PC-9 (cell line): ENCODE measurements around the gene CORO1A. TPM values are rescaled to one million over a fixed set of nuclear protein-coding genes. Genes with fewer than 3 reads are reported as not detected.

Experiments used
- BruUV-seq: library from RNA; stranded (reverse); fragments of 400-500 nt; replicated peaks from 2 replicates; lab custom pipeline; 2021; lab: Mats Ljungman, UMichigan
- CTCF ChIA-PET: fragments of 300-600 bp; sonication (Branson Sonifier 250); formaldehyde crosslinking; loops from one replicate; lab custom pipeline; 2022; ENCODE audit warnings: antibody characterized with exemption; lab: Charles Lee
- POLR2A ChIA-PET: fragments of 300-600 bp; sonication (Branson Sonifier 250); formaldehyde crosslinking; loops from one replicate; lab custom pipeline; 2022; ENCODE audit warnings: antibody characterized with exemption; ENCODE audit not compliant: unreplicated experiment; lab: Charles Lee
- DNase-seq, 2 experiments: peaks; one replicate each; pipeline versions ENCODE4 v3.0.0 to v3.0.0-alpha.2; 2015 to 2022; ENCODE audit warnings: mixed read lengths in 1 of 2
- H2AFZ ChIP-seq: fragments of 200-600 bp; sonication (generic); 2 replicates; pipeline ENCODE4 v1.8.1; 2017; ENCODE audit warnings: antibody characterized with exemption
- H3F3A ChIP-seq: fragments of 200-600 bp; sonication (generic); 2 replicates; pipeline ENCODE4 v1.8.1; 2017; ENCODE audit warnings: antibody characterized with exemption, mild to moderate bottlenecking, low read depth; ENCODE audit not compliant: insufficient read depth
- H3K27ac ChIP-seq: fragments of 200-600 bp; sonication (generic); 2 replicates; pipeline ENCODE4 v1.6.1; 2016; ENCODE audit warnings: mixed run types
- H3K27me3 ChIP-seq: fragments of 200-600 bp; sonication (generic); 2 replicates; pipeline ENCODE4 v1.6.1; 2016; ENCODE audit warnings: low read depth, mixed run types; ENCODE audit not compliant: insufficient read depth
- H3K36me3 ChIP-seq: fragments of 200-600 bp; sonication (generic); 2 replicates; pipeline ENCODE4 v1.6.1; 2016; ENCODE audit warnings: low read depth, mixed run types
- H3K4me1 ChIP-seq: fragments of 200-600 bp; sonication (generic); replicated peaks from 2 replicates; pipeline ENCODE4 v1.6.1; 2016; ENCODE audit warnings: mixed run types; ENCODE audit not compliant: insufficient read depth
- H3K4me2 ChIP-seq: fragments of 200-600 bp; sonication (generic); 2 replicates; pipeline ENCODE4 v1.6.1; 2017; ENCODE audit warnings: mixed run types
- H3K4me3 ChIP-seq: fragments of 200-600 bp; sonication (generic); 2 replicates; pipeline ENCODE4 v1.6.1; 2016; ENCODE audit warnings: mixed run types
- H3K79me2 ChIP-seq: fragments of 200-600 bp; sonication (generic); 2 replicates; pipeline ENCODE4 v1.6.1; 2017; ENCODE audit warnings: low read depth, mixed run types
- H3K9me2 ChIP-seq: fragments of 200-600 bp; sonication (generic); 2 replicates; pipeline ENCODE4 v1.8.1; 2017; ENCODE audit warnings: mild to moderate bottlenecking; ENCODE audit not compliant: insufficient read depth
- H3K9me3 ChIP-seq: fragments of 200-600 bp; sonication (generic); 2 replicates; pipeline ENCODE4 v1.8.1; 2016; ENCODE audit warnings: low read depth; ENCODE audit not compliant: insufficient read depth
- H4K20me1 ChIP-seq: fragments of 200-600 bp; sonication (generic); 2 replicates; pipeline ENCODE4 v1.8.1; 2017; ENCODE audit not compliant: insufficient read depth
- EZH2 ChIP-seq: fragments of 200-600 bp; sonication (generic); IDR thresholded peaks from 2 replicates; pipeline ENCODE4 v1.8.0; 2017; ENCODE audit warnings: antibody characterized with exemption, low read depth
- intact Hi-C: fragments of 100-400 bp; cut with micrococcal nuclease; formaldehyde crosslinking; loops from one replicate; pipeline ENCODE4 v1.10.0; 2022; ENCODE audit not compliant: unreplicated experiment
- total RNA-seq: library from RNA; stranded (reverse); gene quantifications from 2 replicates; pipeline ENCODE4 v1.2.3, GENCODE V29; 2021
- TF ChIP-seq, protein P1 (sequence below): fragments of 200-600 bp; sonication (generic); conservative IDR thresholded peaks from 2 replicates; pipeline ENCODE4 v1.6.1; 2017; ENCODE audit warnings: mixed run types, antibody characterized with exemption, mild to moderate bottlenecking, moderate library complexity

Gene CORO1A
- total RNA-seq, 1 experiment from 2014 or later = 7.9 TPM

- Histone ChIP-seq H3K4me3 (no peak overlapping the region), H3K9me2 (no peaks in the 10 kb centered on the region), H3K4me1 (no peaks in the 10 kb centered on the region), H3K79me2 (no peaks in the 10 kb centered on the region), H3F3A (peaks cover 9% of the 10 kb centered on the region; the same call in 1 of the 2 replicates), H3K27ac (no peak overlapping the region), H3K9me3 (peaks cover 14% of the 10 kb centered on the region; the same call in 1 of the 2 replicates), H3K4me2 (no peak overlapping the region), H4K20me1 (no peaks in the 10 kb centered on the region), H2AFZ (no peak overlapping the region), H3K27me3 (no peaks in the 10 kb centered on the region), H3K36me3 (no peaks in the 10 kb centered on the region)
- POLR2A ChIA-PET = no interaction called here
- TF ChIP-seq, protein P1, sequence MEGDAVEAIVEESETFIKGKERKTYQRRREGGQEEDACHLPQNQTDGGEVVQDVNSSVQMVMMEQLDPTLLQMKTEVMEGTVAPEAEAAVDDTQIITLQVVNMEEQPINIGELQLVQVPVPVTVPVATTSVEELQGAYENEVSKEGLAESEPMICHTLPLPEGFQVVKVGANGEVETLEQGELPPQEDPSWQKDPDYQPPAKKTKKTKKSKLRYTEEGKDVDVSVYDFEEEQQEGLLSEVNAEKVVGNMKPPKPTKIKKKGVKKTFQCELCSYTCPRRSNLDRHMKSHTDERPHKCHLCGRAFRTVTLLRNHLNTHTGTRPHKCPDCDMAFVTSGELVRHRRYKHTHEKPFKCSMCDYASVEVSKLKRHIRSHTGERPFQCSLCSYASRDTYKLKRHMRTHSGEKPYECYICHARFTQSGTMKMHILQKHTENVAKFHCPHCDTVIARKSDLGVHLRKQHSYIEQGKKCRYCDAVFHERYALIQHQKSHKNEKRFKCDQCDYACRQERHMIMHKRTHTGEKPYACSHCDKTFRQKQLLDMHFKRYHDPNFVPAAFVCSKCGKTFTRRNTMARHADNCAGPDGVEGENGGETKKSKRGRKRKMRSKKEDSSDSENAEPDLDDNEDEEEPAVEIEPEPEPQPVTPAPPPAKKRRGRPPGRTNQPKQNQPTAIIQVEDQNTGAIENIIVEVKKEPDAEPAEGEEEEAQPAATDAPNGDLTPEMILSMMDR = no peak
- no peak for TF ChIP-seq EZH2
- CTCF ChIA-PET = no interaction called here
- no peak for DNase-seq
- intact Hi-C loops = no loop called here
- BruUV-seq = no TSS peak
These were observed 32.3 kb upstream of the CORO1A start for GRCh38 chr16:30151091-30151490.

DNA sequence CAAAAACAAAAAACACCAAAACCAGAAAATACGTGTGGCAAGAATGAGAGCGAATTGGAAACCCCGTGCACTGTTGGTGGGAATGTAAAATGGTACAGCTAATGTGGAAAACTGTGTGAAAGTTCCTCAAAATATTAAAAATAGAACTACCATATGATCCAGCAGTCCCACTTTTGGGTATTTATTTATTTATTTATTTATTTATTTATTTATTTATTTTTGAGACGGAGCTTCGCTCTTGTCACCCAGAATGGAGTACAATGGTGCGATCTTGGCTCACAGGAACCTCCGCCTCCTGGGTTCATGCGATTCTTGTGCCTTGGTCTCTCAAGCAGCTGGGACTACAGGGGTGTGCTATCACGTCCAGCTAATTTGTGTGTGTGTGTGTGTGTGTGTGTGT, 30.9 kb upstream of the CORO1A start:
- Histone ChIP-seq H3F3A (peaks cover 9% of the 10 kb centered on the region; the same call in 1 of the 2 replicates), H3K27me3 (no peaks in the 10 kb centered on the region), H4K20me1 (no peaks in the 10 kb centered on the region), H2AFZ (no peak overlapping the region), H3K4me3 (no peak overlapping the region), H3K4me2 (no peak overlapping the region), H3K79me2 (no peaks in the 10 kb centered on the region), H3K27ac (no peak overlapping the region), H3K9me2 (no peaks in the 10 kb centered on the region), H3K9me3 (peaks cover 14% of the 10 kb centered on the region; the same call in 1 of the 2 replicates), H3K36me3 (no peaks in the 10 kb centered on the region), H3K4me1 (no peaks in the 10 kb centered on the region)
- TF ChIP-seq EZH2 = no peak
- TF ChIP-seq, protein P1 = no peak
- intact Hi-C loops = no loop called here
- DNase-seq = no peak
- no TSS peak for BruUV-seq
- ChIA-PET POLR2A (no interaction called here), CTCF (no interaction called here)

- ChIA-PET POLR2A (no interaction called here), CTCF (no interaction called here)
- BruUV-seq = no TSS peak
These were observed 28.2 kb upstream of the CORO1A start for GRCh38 chr16:30155188-30155587.

More at GRCh38 chr16:30155188-30155587, 28.2 kb upstream of the CORO1A start:
- Histone ChIP-seq H3K27ac (no peak overlapping the region), H3K9me2 (no peaks in the 10 kb centered on the region), H3K9me3 (no peaks in the 10 kb centered on the region), H3F3A (peaks cover 9% of the 10 kb centered on the region; the same call in 1 of the 2 replicates), H4K20me1 (no peaks in the 10 kb centered on the region), H3K4me1 (no peaks in the 10 kb centered on the region), H3K79me2 (no peaks in the 10 kb centered on the region), H3K27me3 (no peaks in the 10 kb centered on the region), H3K4me2 (no peak overlapping the region), H3K4me3 (no peak overlapping the region), H3K36me3 (no peaks in the 10 kb centered on the region), H2AFZ (no peak overlapping the region)
- no peak for DNase-seq
- TF ChIP-seq, protein P1 = no peak
- TF ChIP-seq EZH2 = no peak
- intact Hi-C loops = no loop called here
